HG03025 (cell line): ENCODE data around the gene SNX25.
"Not testable (repeated sequence)": the region's sequence is repeated elsewhere in the genome, so short reads cannot be mapped to it uniquely, and the experiment has no call there.

ENCODE experiments used
- ATAC-seq: cut with Tn5 transposase; IDR thresholded peaks from one replicate; pipeline ENCODE4 v1.9.1; 2021; ENCODE audit warnings: mild to moderate bottlenecking, moderate library complexity; ENCODE audit not compliant: unreplicated experiment, low FRiP score

SNX25 gene

GRCh38 chr4:185209031-185209851 is at the start of gene SNX25:
SNX25 (plus strand) TSS chr4:185209598; CDS start chr4:185209827, 229 bp downstream.
- peak; percentile 61 for ATAC-seq

DNA sequence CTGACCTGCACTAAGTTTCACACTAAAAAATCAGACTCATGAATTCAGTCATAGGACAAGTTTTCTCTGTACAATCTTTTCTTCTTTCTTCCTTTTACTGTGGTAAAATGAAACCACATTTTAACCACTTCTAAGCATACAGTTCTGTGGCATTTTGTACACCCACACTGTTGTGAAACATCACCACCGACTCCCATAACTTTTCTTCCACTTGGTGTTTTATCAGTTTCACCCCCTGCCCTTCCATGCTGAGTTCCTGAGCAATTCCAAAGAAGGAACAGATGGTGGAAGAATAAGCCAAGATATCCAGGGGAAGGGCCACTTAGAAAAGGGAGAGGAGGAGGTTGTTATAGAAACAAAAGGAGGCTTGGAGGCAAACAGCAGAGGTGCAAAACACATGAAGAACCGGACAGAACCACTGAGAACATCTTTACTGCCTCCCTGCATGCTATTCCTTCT is 43.8 kb upstream of the SNX25 start:
- peak; percentile 90 for ATAC-seq

- ATAC-seq = no peak
These were observed 42.2 kb upstream of the SNX25 start for GRCh38 chr4:185167234-185167633.

- peak; percentile 79 for ATAC-seq
These were observed 37.9 kb upstream of the SNX25 start for GRCh38 chr4:185171373-185172071.

GRCh38 chr4:185179488-185179887 is 29.9 kb upstream of the SNX25 start:
- no peak for ATAC-seq

DNA sequence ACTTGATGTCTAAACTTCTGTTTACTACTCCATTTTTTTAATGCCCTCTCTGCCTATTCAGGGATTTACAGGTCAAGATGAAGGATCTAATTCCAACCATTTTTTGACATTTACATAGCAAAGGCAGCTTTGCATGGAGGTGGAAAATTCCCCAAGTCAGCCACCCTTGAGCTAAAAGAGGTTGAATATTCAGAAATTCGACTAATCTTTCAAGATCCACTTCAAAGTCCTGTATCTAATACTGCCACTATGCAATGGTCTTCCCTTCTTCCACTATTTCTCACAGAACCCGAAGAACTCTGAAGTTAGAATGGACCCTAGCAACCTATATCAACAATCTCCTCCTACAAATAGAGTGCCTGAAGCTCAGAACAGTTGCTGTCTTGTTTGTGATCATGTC is 27.2 kb upstream of the SNX25 start:
- ATAC-seq = no peak

DNA sequence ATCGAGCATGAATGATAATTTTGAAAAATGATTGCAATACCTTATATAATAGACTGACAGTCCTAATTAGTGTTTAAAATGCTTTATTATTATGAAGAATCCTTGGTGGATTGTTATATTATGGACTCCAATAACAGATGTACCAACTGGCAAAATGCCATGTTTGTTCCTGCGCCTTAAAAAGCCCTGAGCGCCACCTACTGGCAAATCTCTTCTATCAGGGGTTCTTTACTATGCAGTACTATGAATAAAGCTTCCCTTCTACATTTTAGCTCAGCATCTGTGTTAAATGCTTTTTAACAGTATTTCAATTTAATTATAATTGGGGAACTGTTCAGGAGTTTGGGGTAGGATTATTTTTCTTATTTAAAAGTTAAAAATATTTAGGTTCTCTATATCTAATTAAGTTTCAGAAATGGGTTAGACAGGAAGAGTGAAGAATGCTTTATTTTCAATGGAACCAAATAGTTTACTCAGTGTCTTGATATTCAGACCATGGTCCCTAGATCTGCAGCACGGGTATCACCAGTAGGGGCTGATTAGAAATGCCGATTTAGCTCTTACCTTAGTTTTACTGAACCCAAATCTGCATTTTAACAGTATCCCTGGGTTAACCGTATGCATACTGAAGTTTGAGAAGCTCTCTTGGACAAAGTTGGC is 25.6 kb upstream of the SNX25 start:
- ATAC-seq = no peak

- ATAC-seq = no peak
These were observed 22.6 kb upstream of the SNX25 start for GRCh38 chr4:185186769-185187168.

DNA sequence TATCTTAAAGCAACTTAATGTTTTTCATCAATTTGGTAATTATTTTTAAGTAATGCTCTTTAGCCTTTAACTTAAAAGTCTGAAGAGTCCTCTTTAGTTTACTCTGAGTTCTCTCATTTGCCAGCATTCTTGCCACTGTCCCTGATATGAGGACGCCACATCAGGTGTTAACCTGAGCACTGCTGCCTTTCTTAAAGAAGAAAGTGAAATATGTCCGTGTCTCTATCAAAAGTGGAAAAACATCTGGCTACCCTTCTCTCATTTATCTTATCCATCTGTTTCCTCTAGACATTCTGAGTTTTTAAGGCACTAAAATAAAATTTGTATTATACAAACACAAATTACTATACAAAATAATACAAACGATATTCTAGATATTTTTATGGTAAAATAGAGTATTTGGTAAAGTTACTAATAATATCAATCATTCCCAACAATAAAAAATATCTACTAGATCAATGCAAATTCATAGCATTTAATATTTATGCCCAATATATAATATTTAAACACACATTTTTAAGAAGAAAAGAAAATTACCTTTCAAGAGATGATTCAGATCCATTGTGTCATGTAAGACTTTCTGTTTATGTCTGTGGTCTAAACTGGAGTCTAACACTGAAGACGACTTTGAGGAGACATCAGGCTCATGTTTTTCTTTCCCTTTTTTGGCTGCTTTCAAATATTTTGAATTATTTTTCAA is 19.6 kb upstream of the SNX25 start:
- no peak for ATAC-seq

GRCh38 chr4:185190306-185190856 is 19.0 kb upstream of the SNX25 start:
- no peak for ATAC-seq

DNA sequence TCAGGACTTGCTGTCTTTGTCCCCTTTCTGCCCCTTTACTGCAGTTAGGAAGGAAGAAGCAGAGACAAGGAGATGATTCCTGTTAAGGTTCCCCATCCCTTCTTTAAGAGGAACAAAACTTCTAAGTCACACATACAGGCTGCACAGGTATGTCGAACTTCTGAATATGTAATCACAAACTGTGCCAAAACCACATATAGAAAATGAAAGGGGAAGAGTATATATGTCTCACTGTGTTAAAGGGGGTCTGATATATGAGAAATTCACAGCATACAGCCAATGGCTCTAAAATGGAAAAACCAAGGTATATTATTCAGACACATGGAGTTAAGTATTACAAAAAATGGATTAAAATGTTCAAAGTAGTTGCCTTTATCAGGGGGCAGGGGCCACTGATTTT is 17.3 kb upstream of the SNX25 start:
- peak; percentile 86 for ATAC-seq

GRCh38 chr4:185194924-185195888 is 14.2 kb upstream of the SNX25 start:
- ATAC-seq = no peak

GRCh38 chr4:185196437-185196836 is 13.0 kb upstream of the SNX25 start:
- ATAC-seq = no peak

GRCh38 chr4:185198189-185198588 is 11.2 kb upstream of the SNX25 start:
- ATAC-seq = not testable (repeated sequence)

DNA sequence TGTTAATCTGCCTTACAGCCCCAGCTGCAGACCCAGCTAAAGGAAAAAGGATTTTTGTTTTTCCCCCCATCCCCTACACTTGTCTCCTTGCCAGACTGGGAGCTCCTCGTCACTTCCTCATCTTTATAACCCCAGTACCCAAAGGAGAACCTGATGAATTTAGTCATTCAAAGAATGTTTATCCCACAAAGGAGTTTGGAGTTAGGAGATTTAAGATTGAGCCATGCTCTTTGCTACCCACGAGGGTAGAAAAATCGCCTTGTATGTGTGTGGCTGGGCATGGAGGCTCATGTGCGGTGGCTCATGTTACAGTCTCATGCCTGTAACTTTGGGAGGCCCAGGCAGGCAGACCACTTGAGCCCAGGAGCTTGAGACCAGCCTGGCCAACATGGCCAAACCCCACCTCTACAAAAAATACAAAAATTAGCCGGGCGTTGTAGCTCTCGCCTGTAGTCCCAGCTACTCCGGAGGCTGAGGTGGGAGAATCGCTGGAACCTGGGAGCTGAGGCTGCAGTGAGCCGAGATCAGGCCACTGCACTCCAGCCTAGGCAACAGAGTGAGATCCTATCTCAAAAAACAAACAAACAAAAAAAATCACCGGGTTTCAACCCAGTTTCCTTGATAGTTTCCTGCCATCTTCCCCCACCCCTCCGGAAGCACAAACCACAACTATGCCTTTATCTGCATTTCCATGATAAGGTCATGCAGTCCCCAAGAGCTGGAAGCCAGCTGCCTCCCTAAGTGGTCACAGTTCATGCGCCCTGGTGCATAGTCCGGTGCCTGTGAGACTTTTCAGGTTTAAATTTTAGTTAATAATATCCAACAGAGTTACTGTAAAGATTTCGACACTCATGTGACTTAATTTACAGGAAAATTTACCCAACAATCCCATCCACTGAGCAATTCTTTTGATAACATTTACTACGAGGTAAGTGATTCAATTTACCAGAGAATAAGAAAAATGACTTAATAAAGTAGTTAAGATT is 7.1 kb upstream of the SNX25 start:
- ATAC-seq = no peak

DNA sequence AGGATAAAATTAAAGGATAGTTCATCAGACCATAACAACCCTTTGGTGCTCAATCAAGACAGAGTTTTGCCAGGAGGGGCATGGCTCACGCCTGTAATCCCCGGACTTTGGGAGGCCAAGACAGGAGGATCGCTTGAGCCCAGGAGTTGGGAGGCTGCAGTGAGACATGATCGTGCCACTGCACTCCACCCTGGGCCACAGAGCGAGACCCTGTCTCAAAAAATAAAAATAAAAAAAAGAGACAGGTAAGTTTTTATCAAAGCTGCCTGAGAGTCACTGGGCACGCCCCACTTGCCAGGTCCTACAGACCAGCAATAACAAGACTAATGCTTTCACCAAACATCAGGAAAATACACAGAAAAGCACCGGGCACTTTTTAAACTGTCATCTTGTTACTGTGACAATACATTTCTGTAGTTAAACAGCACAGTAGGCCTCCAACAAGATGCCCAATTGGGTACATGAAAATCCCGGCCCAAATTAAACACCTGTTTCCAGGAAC is 6.4 kb upstream of the SNX25 start:
- peak; percentile 2 for ATAC-seq

GRCh38 chr4:185203486-185204237 is 5.7 kb upstream of the SNX25 start, which contains the start of gene CFAP97:
CFAP97 (minus strand) TSS chr4:185204000; CDS start chr4:185191196, 12,804 bp downstream.
- peak; percentile 56 for ATAC-seq
